ENCODE results near the gene CAPN15.

CAPN15 gene

DNA sequence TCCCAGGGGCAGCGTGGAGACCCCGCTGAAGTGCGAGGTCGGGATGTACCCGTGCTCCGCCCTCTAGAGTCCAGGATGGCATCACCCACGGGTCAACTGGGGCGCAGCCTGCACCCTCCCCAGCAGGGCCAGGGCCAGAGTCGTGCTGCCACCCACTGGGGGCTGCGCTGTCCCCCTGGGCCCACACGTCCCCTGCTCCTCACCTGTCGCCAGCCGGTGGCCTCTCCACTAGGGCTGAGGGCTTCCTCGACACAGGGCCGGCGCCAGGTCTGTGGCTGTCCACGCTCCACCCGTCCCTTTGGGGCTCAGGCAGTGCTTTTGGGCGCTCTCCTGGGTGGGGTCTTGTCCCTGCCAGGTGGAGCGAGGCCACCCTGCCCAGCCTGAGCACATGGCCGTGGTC lies 21.1 kb downstream of the CAPN15 start:
- no peak overlapping the region for H3K9ac ChIP-seq (ENCODE audit: low read length)
- H3K4me1 ChIP-seq (ENCODE audit: control insufficient read depth, insufficient read depth, low read length): no peaks in the 10 kb centered on the region
- H3K27me3 ChIP-seq (ENCODE audit: control insufficient read depth, insufficient read depth, low read length): no peaks in the 10 kb centered on the region
- H3K4me3 ChIP-seq (ENCODE audit: low read length): no peak overlapping the region
- H3K36me3 ChIP-seq (ENCODE audit: control insufficient read depth, insufficient read depth, low read length): peaks cover 7% of the 10 kb centered on the region
- no peak overlapping the region for H3K27ac ChIP-seq (ENCODE audit: low read depth, low read length)

- no peak overlapping the region for H3K4me3 ChIP-seq (ENCODE audit: low read length)
- H3K27me3 ChIP-seq (ENCODE audit: control insufficient read depth, insufficient read depth, low read length): no peaks in the 10 kb centered on the region
- H3K27ac ChIP-seq (ENCODE audit: low read depth, low read length): no peak overlapping the region
- H3K36me3 ChIP-seq (ENCODE audit: control insufficient read depth, insufficient read depth, low read length): peaks cover 7% of the 10 kb centered on the region
- no peaks in the 10 kb centered on the region for H3K4me1 ChIP-seq (ENCODE audit: control insufficient read depth, insufficient read depth, low read length)
- no peak overlapping the region for H3K9ac ChIP-seq (ENCODE audit: low read length)
These were observed 22.2 kb downstream of the CAPN15 start for GRCh38 chr16:549544-550263.

DNA sequence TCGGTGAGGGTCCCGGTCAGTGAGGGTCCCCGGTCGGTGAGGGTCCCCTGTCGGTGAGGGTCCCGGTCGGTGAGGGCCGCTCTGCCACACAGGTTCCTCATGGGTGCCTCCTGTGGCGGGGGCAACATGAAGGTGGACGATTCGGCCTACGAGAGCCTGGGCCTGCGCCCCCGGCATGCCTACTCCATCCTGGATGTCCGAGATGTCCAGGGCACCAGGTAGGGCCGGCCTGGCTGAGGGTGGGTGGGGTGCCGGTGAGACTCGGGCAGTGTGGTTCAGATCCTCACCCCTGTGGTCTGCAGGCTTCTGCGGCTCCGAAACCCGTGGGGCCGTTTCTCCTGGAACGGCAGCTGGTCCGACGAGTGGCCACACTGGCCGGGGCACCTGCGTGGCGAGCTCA lies 23.7 kb downstream of the CAPN15 start:
- H3K4me3 ChIP-seq (ENCODE audit: low read length): no peak overlapping the region
- peaks cover 7% of the 10 kb centered on the region for H3K36me3 ChIP-seq (ENCODE audit: control insufficient read depth, insufficient read depth, low read length)
- H3K27me3 ChIP-seq (ENCODE audit: control insufficient read depth, insufficient read depth, low read length): no peaks in the 10 kb centered on the region
- no peaks in the 10 kb centered on the region for H3K4me1 ChIP-seq (ENCODE audit: control insufficient read depth, insufficient read depth, low read length)
- no peak overlapping the region for H3K27ac ChIP-seq (ENCODE audit: low read depth, low read length)
- H3K9ac ChIP-seq (ENCODE audit: low read length): no peak overlapping the region

- no peak overlapping the region for H3K9ac ChIP-seq (ENCODE audit: low read length)
- H3K27ac ChIP-seq (ENCODE audit: low read depth, low read length): no peak overlapping the region
- H3K27me3 ChIP-seq (ENCODE audit: control insufficient read depth, insufficient read depth, low read length): no peaks in the 10 kb centered on the region
- H3K4me1 ChIP-seq (ENCODE audit: control insufficient read depth, insufficient read depth, low read length): no peaks in the 10 kb centered on the region
- H3K4me3 ChIP-seq (ENCODE audit: low read length): no peak overlapping the region
- H3K36me3 ChIP-seq (ENCODE audit: control insufficient read depth, insufficient read depth, low read length): peaks cover 7% of the 10 kb centered on the region
These were observed 24.7 kb downstream of the CAPN15 start for GRCh38 chr16:552171-552570.

- peaks cover 7% of the 10 kb centered on the region for H3K36me3 ChIP-seq (ENCODE audit: control insufficient read depth, insufficient read depth, low read length)
These were observed 26.2 kb downstream of the CAPN15 start for GRCh38 chr16:553601-554296.

GRCh38 chr16:554297-554621 lies 26.7 kb downstream of the CAPN15 start:
- Histone ChIP-seq H3K9ac (ENCODE audit: low read length) (no peak overlapping the region), H3K36me3 (ENCODE audit: control insufficient read depth, insufficient read depth, low read length) (peaks cover 7% of the 10 kb centered on the region), H3K27ac (ENCODE audit: low read depth, low read length) (no peak overlapping the region), H3K27me3 (ENCODE audit: control insufficient read depth, insufficient read depth, low read length) (peaks cover 5% of the 10 kb centered on the region), H3K4me1 (ENCODE audit: control insufficient read depth, insufficient read depth, low read length) (no peaks in the 10 kb centered on the region), H3K4me3 (ENCODE audit: low read length) (no peak overlapping the region)

More at GRCh38 chr16:553601-554296, 26.2 kb downstream of the CAPN15 start:
- H3K27me3 ChIP-seq (ENCODE audit: control insufficient read depth, insufficient read depth, low read length): peaks cover 4% of the 10 kb centered on the region
- H3K4me3 ChIP-seq (ENCODE audit: low read length): no peak overlapping the region
- H3K4me1 ChIP-seq (ENCODE audit: control insufficient read depth, insufficient read depth, low read length): no peaks in the 10 kb centered on the region
- H3K27ac ChIP-seq (ENCODE audit: low read depth, low read length): no peak overlapping the region
- no peak overlapping the region for H3K9ac ChIP-seq (ENCODE audit: low read length)

GRCh38 chr16:554640-555365 lies 27.3 kb downstream of the CAPN15 start:
- Histone ChIP-seq H3K27ac (ENCODE audit: low read depth, low read length) (no peak overlapping the region), H3K9ac (ENCODE audit: low read length) (no peak overlapping the region), H3K36me3 (ENCODE audit: control insufficient read depth, insufficient read depth, low read length) (peaks cover 4% of the 10 kb centered on the region), H3K4me3 (ENCODE audit: low read length) (no peak overlapping the region), H3K27me3 (ENCODE audit: control insufficient read depth, insufficient read depth, low read length) (peaks cover 11% of the 10 kb centered on the region), H3K4me1 (ENCODE audit: control insufficient read depth, insufficient read depth, low read length) (no peaks in the 10 kb centered on the region)

GRCh38 chr16:555528-556473 lies 28.3 kb downstream of the CAPN15 start:
- no peak overlapping the region for H3K27ac ChIP-seq (ENCODE audit: low read depth, low read length)
- no peak overlapping the region for H3K4me3 ChIP-seq (ENCODE audit: low read length)
- H3K9ac ChIP-seq (ENCODE audit: low read length): no peak overlapping the region
- H3K4me1 ChIP-seq (ENCODE audit: control insufficient read depth, insufficient read depth, low read length): no peaks in the 10 kb centered on the region
- peaks cover 13% of the 10 kb centered on the region for H3K27me3 ChIP-seq (ENCODE audit: control insufficient read depth, insufficient read depth, low read length)
- peaks cover 3% of the 10 kb centered on the region for H3K36me3 ChIP-seq (ENCODE audit: control insufficient read depth, insufficient read depth, low read length)

DNA sequence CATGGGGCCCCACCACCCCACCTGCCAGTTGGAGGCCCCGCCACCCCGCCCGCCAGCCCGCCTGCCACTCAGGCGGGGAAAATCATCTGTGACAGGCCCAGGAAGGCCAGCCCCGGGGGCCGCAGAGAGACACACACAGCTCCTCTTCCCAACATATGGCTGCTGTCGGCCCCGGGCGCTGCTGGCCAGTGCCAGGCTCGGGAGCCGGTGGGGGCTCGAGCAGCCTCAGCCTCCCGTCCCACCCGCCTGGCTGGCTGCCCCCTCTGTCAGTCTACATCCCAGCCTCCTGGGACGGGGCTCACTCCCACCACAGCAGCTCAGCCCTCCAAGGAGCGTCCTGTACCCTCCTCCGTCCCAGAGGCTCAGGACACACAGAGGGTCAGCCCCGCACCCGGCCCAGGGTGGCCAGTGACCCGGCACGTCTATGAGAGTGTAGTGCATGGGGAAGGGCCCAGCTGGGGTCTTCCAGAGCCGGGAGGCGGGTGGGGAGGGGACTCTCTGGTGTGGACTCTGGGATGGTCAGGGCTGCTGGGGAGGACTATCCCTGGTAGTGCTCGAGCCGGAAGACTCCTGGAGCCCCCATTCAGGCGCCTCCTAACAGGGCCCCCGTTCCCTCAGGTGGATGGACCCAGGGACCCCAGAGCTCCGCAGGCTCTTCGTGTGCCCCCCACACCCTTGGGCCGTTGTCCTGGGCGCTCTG lies 29.1 kb downstream of the CAPN15 start:
- Histone ChIP-seq H3K4me3 (ENCODE audit: low read length) (no peak overlapping the region), H3K36me3 (ENCODE audit: control insufficient read depth, insufficient read depth, low read length) (peaks cover 2% of the 10 kb centered on the region), H3K4me1 (ENCODE audit: control insufficient read depth, insufficient read depth, low read length) (no peaks in the 10 kb centered on the region)

DNA sequence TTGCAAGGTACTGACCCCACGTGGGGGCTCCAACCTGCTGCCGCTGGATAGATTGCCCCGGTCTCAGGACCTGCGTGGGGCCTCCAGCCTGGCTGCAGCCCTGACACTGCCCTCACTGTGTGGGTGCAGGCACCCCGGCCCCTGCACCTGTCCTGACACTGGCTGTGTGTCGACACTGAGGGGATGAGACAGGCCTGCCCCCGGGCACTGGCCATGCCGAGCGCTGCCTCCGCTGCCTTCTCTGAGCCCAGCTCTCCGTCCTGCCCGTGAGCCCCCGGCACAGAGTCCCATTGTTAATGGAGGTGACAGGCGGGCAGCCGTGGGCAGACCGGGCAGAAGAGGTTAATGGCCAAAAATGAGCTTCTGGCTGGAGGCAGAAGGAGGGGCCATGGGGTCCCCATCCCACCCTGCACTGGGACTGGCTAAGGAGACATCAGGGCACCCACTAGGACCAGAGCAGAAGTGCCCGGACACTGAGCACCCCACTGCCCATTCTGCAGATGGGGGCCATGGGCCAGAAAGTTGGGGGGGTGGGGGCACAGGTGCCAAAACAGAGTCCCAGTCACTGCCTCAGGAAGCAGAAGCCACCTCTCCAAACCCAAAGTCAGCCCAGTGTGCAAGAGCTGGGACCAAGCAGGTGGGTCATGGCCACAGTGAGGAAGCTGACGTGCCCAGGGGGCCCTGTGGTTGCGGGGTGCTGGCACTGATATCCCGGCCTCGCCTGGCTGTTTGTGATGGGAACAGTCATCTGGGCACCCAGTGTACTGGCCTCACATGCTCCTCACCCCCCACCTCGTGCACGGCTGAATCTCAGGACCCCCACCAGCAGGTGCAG lies 30.2 kb downstream of the CAPN15 start:
- no peak overlapping the region for H3K4me3 ChIP-seq (ENCODE audit: low read length)
- no peak overlapping the region for H3K27ac ChIP-seq (ENCODE audit: low read depth, low read length)
- H3K4me1 ChIP-seq (ENCODE audit: control insufficient read depth, insufficient read depth, low read length): no peaks in the 10 kb centered on the region
- no peak overlapping the region for H3K9ac ChIP-seq (ENCODE audit: low read length)
- no peaks in the 10 kb centered on the region for H3K36me3 ChIP-seq (ENCODE audit: control insufficient read depth, insufficient read depth, low read length)
- H3K27me3 ChIP-seq (ENCODE audit: control insufficient read depth, insufficient read depth, low read length): peaks cover 19% of the 10 kb centered on the region

More for the DNA sequence above, 29.1 kb downstream of the CAPN15 start:
- Histone ChIP-seq H3K9ac (ENCODE audit: low read length) (no peak overlapping the region), H3K27ac (ENCODE audit: low read depth, low read length) (no peak overlapping the region), H3K27me3 (ENCODE audit: control insufficient read depth, insufficient read depth, low read length) (peaks cover 19% of the 10 kb centered on the region)

Measured in rectal smooth muscle tissue (tissue), 1 donor.